Activated gamma-delta T cell treated with Interleukin-2 at 50 U/mL for 16 hours (primary cell): ENCODE measurements around the gene KRT24.

Source experiments
- DNase-seq: peaks from one replicate; pipeline ENCODE4 v3.0.0-alpha.2; 2020

The KRT24 gene

GRCh38 chr17:40687106-40687505, 16.4 kb downstream of the KRT24 start:
- no peak for DNase-seq

GRCh38 chr17:40686192-40686591, 17.4 kb downstream of the KRT24 start:
- no peak for DNase-seq

GRCh38 chr17:40680998-40681397, 22.6 kb downstream of the KRT24 start:
- DNase-seq = no peak

- no peak for DNase-seq
These were observed 24.0 kb downstream of the KRT24 start for GRCh38 chr17:40679523-40679907.

- no peak for DNase-seq
These were observed 24.5 kb downstream of the KRT24 start for GRCh38 chr17:40678902-40679522.

- DNase-seq = no peak
These were observed 27.6 kb downstream of the KRT24 start for GRCh38 chr17:40675905-40676304.

- no peak for DNase-seq
These were observed 30.9 kb downstream of the KRT24 start for GRCh38 chr17:40672654-40673053.

- no peak for DNase-seq
These were observed 32.3 kb downstream of the KRT24 start for GRCh38 chr17:40671282-40671681.

- DNase-seq = no peak
These were observed 37.2 kb downstream of the KRT24 start for GRCh38 chr17:40666331-40666730.

GRCh38 chr17:40664582-40665333, 38.8 kb downstream of the KRT24 start, which contains the start of gene KRT222:
Gene KRT222, minus strand, starts transcription at chr17:40665177. Its CDS starts 78 bp downstream, at chr17:40665099.
- DNase-seq = no peak

GRCh38 chr17:40663252-40663651, 40.3 kb downstream of the KRT24 start:
- no peak for DNase-seq

- no peak for DNase-seq
These were observed 43.6 kb downstream of the KRT24 start for GRCh38 chr17:40659911-40660310.

GRCh38 chr17:40658396-40658795, 45.2 kb downstream of the KRT24 start:
- DNase-seq = no peak

GRCh38 chr17:40651939-40652338, 51.6 kb downstream of the KRT24 start:
- no peak for DNase-seq

GRCh38 chr17:40648384-40648968, 55.1 kb downstream of the KRT24 start:
- DNase-seq = no peak
